GM13977 (cell line): ENCODE results near the gene STH.

Experiments
- DNase-seq: peaks from one replicate; pipeline ENCODE4 v3.0.0; 2012; ENCODE audit warnings: low spot score
- CTCF ChIP-seq: IDR thresholded peaks from 2 replicates; pipeline ENCODE4 v1.5.1; 2012; ENCODE audit warnings: mild to moderate bottlenecking, control low read depth; ENCODE audit not compliant: insufficient read depth; ENCODE audit errors: extremely low read depth, missing control alignments
- in situ Hi-C: fragments of 300-500 bp; cut with MboI; formaldehyde crosslinking; loops from one replicate; pipeline ENCODE4 v1.12.0; 2022; ENCODE audit warnings: low sequenced_read_pairs, low pct_unique_long_range_greater_than_20kb, mixed read lengths, inconsistent platforms; ENCODE audit not compliant: unreplicated experiment

The STH gene

GRCh38 chr17:45965812-45966211 lies 33.2 kb upstream of the STH start:
- no peak for TF ChIP-seq CTCF
- no peak for DNase-seq
- in situ Hi-C loops: no loop called here

GRCh38 chr17:45966606-45967280 lies 32.3 kb upstream of the STH start:
- in situ Hi-C loops: no loop called here
- DNase-seq: no peak
- no peak for TF ChIP-seq CTCF

- in situ Hi-C loops: no loop called here
These were observed 31.7 kb upstream of the STH start for GRCh38 chr17:45967378-45967777.

GRCh38 chr17:45968732-45969131 lies 30.3 kb upstream of the STH start:
- no peak for TF ChIP-seq CTCF
- in situ Hi-C loops: no loop called here

More at GRCh38 chr17:45967378-45967777, 31.7 kb upstream of the STH start:
- no peak for DNase-seq
- no peak for TF ChIP-seq CTCF

GRCh38 chr17:45969726-45970125 lies 29.3 kb upstream of the STH start:
- no peak for DNase-seq
- in situ Hi-C loops: no loop called here
- TF ChIP-seq CTCF: no peak

More at GRCh38 chr17:45968732-45969131, 30.3 kb upstream of the STH start:
- DNase-seq: no peak

GRCh38 chr17:45970659-45971058 lies 28.4 kb upstream of the STH start:
- no peak for DNase-seq
- TF ChIP-seq CTCF: no peak
- in situ Hi-C loops: no loop called here
